ENCODE data around the gene CCDC177. TPM values are rescaled to one million over a fixed set of nuclear protein-coding genes. Genes with fewer than 3 reads are reported as not detected.
A peak's percentile ranks its signal among the peaks of the same experiment; 100 is the strongest.

The CCDC177 gene
- total and polyA plus RNA-seq, 2 of the 8 experiments (the other 6 are each of a cell fraction or from before 2014, with no cell fraction given) = 0.62 to 2.8 TPM

GRCh38 chr14:69613312-69614073 is 38.8 kb upstream of the CCDC177 start:
- H2AFZ ChIP-seq (ENCODE audit: low read length) = no peak overlapping the region
- H4K8ac ChIP-seq (ENCODE audit: extremely low read depth, insufficient read depth, low read length) = no peak overlapping the region
- no peaks in the 10 kb centered on the region for H3K36me3 ChIP-seq (ENCODE audit: control insufficient read depth in 2 of 4, insufficient read depth in 4 of 4, low read length in 3 of 4)
- ChIA-PET POLR2A (ENCODE audit: partially characterized antibody) (interaction anchor here (3.1 kb wide), 1 partner anchor 153 kb away, joined by 18 read pairs; the partner anchor contains the start of gene SRSF5), CTCF (ENCODE audit: partially characterized antibody) (interaction anchor here (1.5 to 6.9 kb wide), 4 partner anchors 10 to 113 kb away, joined by 3 to 31 read pairs (median 10); no protein-coding TSS in a partner anchor)
- H3K56ac ChIP-seq (replicated peaks; ENCODE audit: insufficient read length, low read depth, low read length) = no peak overlapping the region
- H3K79me2 ChIP-seq (ENCODE audit: control insufficient read depth in 1 of 2, insufficient read depth in 2 of 2, low read length in 2 of 2) = 0 out of 4 replicates have a peak, but pooled peaks cover 0 to 5% of the 10 kb centered on the region in 2 experiments
- H2BK5ac ChIP-seq (ENCODE audit: low read depth, low read length) = no peak overlapping the region
- no peaks in the 10 kb centered on the region; the same call in 1 of the 2 replicates for H3K79me1 ChIP-seq (ENCODE audit: low read depth, low read length)
- peaks cover 13% of the 10 kb centered on the region; the same call in 1 of the 2 replicates for H3K23me2 ChIP-seq (ENCODE audit: low read depth, low read length)
- H2BK15ac ChIP-seq (ENCODE audit: low read length) = no peak overlapping the region
- H4K91ac ChIP-seq (replicated peaks; ENCODE audit: insufficient read length, low read length) = no peak overlapping the region
- no peak overlapping the region for H3K18ac ChIP-seq (ENCODE audit: extremely low read depth, low read length)
- no peak overlapping the region for H2AK5ac ChIP-seq (ENCODE audit: low read depth, low read length)
- no peaks in the 10 kb centered on the region for H4K20me1 ChIP-seq (replicated peaks in 1 of 2; ENCODE audit: control insufficient read depth in 1 of 2, insufficient read depth in 2 of 2, low read length in 2 of 2)
- DNase-seq (ENCODE audit: low read depth in 1 of 2, low spot score in 2 of 2) (no peak), FAIRE-seq (no peak)
- H3K4me1 ChIP-seq (replicated peaks in 1 of 4; ENCODE audit: control insufficient read depth in 3 of 4, insufficient read depth in 4 of 4, low read length in 3 of 4) = peaks cover 2 to 15% (median 7%) of the 10 kb centered on the region in 4 experiments; a peak in 5 of 7 replicates
- H2BK12ac ChIP-seq (ENCODE audit: low read depth, low read length) = no peak overlapping the region
- WGBS, 2 experiments (ENCODE audit: extremely low coverage in 1 of 2, insufficient coverage in 1 of 2, insufficient read length in 1 of 2, insufficient replicate concordance in 2 of 2, low coverage in 1 of 2, low lambda C conversion rate in 2 of 2, missing lambda C conversion rate in 1 of 2) = 92% methylated on average over 4 of the region's 4 CpGs; no CpG with 5 or more reads in 1 of the 2 experiments
- H3K27me3 ChIP-seq (replicated peaks in 1 of 4; ENCODE audit: control insufficient read depth in 3 of 4, extremely low read depth in 1 of 4, insufficient read depth in 3 of 4, low read length in 3 of 4) = peaks cover 0 to 3% (median 0%) of the 10 kb centered on the region in 4 experiments; a peak in 1 of 7 replicates
- no peak overlapping the region for H2BK20ac ChIP-seq (ENCODE audit: low read length)
- no peak overlapping the region for H3K14ac ChIP-seq (ENCODE audit: insufficient read length)
- H3K27ac ChIP-seq (ENCODE audit: low read depth, low read length) = no peak overlapping the region
- no peak overlapping the region for H3K23ac ChIP-seq (ENCODE audit: insufficient read length)
- H3K4ac ChIP-seq (replicated peaks; ENCODE audit: insufficient read length, low read depth, low read length) = no peak overlapping the region
- H4K5ac ChIP-seq (ENCODE audit: insufficient read length, low read depth, low read length) = no peak overlapping the region
- H3K4me3 ChIP-seq (ENCODE audit: extremely low read depth in 1 of 4, insufficient read depth in 2 of 4, low read depth in 3 of 4, low read length in 4 of 4) = peak overlapping the region in 1 of 4 experiments; percentile 80; a peak in 1 of 8 replicates
- H3K9ac ChIP-seq (replicated peaks in 1 of 4; ENCODE audit: extremely low read depth in 1 of 4, low read depth in 3 of 4, low read length in 3 of 4) = no peak overlapping the region
- peak overlapping the region in 1 of 2 experiments; percentile 85; a peak in 1 of 4 replicates for H3K4me2 ChIP-seq (ENCODE audit: insufficient read depth in 1 of 2, low read depth in 2 of 2, low read length in 2 of 2)
- H2BK120ac ChIP-seq (replicated peaks; ENCODE audit: low read depth, low read length) = no peak overlapping the region
- H3K9me3 ChIP-seq (ENCODE audit: insufficient read depth in 2 of 2, low read depth in 1 of 2, low read length in 1 of 2) = no peaks in the 10 kb centered on the region
- TF ChIP-seq SRF (IDR thresholded peaks at IDR 0.05; ENCODE audit: low read depth, low read length) (no peak), BRCA1 (IDR thresholded peaks at IDR 0.05; ENCODE audit: low read depth, low read length) (no peak), SUZ12 (IDR thresholded peaks at IDR 0.05; ENCODE audit: low read length) (no peak), NANOG (IDR thresholded peaks at IDR 0.05; ENCODE audit: insufficient read depth, low read depth, low read length, poor library complexity, severe bottlenecking) (no peak), TAF1 (IDR thresholded peaks at IDR 0.05; ENCODE audit: low read depth, low read length) (no peak), YY1 (IDR thresholded peaks at IDR 0.05; ENCODE audit: low read depth, low read length) (no peak), CBX8 (IDR thresholded peaks at IDR 0.05; ENCODE audit: borderline replicate concordance, low read depth, low read length) (no peak), KDM1A (IDR thresholded peaks at IDR 0.05; ENCODE audit: borderline replicate concordance, low read length) (no peak), KDM4A (IDR thresholded peaks at IDR 0.05; ENCODE audit: low read depth, low read length, severe bottlenecking) (no peak)
- TF ChIP-seq, protein P1, sequence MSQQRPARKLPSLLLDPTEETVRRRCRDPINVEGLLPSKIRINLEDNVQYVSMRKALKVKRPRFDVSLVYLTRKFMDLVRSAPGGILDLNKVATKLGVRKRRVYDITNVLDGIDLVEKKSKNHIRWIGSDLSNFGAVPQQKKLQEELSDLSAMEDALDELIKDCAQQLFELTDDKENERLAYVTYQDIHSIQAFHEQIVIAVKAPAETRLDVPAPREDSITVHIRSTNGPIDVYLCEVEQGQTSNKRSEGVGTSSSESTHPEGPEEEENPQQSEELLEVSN (IDR thresholded peaks at IDR 0.05) = no peak
